ENCODE measurements around the gene UROC1. TPM values are rescaled to one million over a fixed set of nuclear protein-coding genes. Genes with fewer than 3 reads are reported as not detected.

Gene UROC1
- total and polyA plus RNA-seq, 4 experiments from 2014 or later, result not detected

GRCh38 chr3:126446791-126447190 is 70.8 kb downstream of the UROC1 start:
- Histone ChIP-seq H3K27me3 (ENCODE audit: insufficient read depth, low read length) (no peaks in the 10 kb centered on the region), H3K4me3 (ENCODE audit: low read length in 2 of 2) (no peak overlapping the region), H3K4me1 (ENCODE audit: insufficient read depth, low read length) (no peaks in the 10 kb centered on the region), H3K27ac (ENCODE audit: low read depth, low read length) (no peak overlapping the region), H3K36me3 (ENCODE audit: insufficient read depth, low read length) (peaks cover 10% of the 10 kb centered on the region), H3K9me3 (ENCODE audit: control insufficient read depth in 1 of 2, low read length in 2 of 2) (no peaks in the 10 kb centered on the region)
- no peak for DNase-seq
- ChIA-PET CTCF (ENCODE audit: partially characterized antibody) (no interaction called here), POLR2A (ENCODE audit: partially characterized antibody) (interaction anchor here (1.0 kb wide), 1 partner anchor 28 kb away, joined by 3 read pairs; no protein-coding TSS in a partner anchor)
- Mint-ChIP-seq H3K9me3 (no peaks in the 10 kb centered on the region), H3K27me3 (no peaks in the 10 kb centered on the region), H3K27ac (peak overlapping the region in 2 of 7 donors; percentile 46 to 62), H3K4me3 (no peak overlapping the region), H3K36me3 (peaks cover 15 to 63% of the 10 kb centered on the region in 2 donors), H3K4me1 (peaks cover 0 to 3% (median 0%) of the 10 kb centered on the region in 4 donors)
- intact Hi-C loops (cut with micrococcal nuclease), result no loop called here

GRCh38 chr3:126446301-126446700 is 71.3 kb downstream of the UROC1 start:
- Histone ChIP-seq H3K27me3 (ENCODE audit: insufficient read depth, low read length) (no peaks in the 10 kb centered on the region), H3K9me3 (ENCODE audit: control insufficient read depth in 1 of 2, low read length in 2 of 2) (no peaks in the 10 kb centered on the region), H3K4me1 (ENCODE audit: insufficient read depth, low read length) (no peaks in the 10 kb centered on the region), H3K36me3 (ENCODE audit: insufficient read depth, low read length) (peaks cover 6% of the 10 kb centered on the region), H3K27ac (ENCODE audit: low read depth, low read length) (no peak overlapping the region), H3K4me3 (ENCODE audit: low read length in 2 of 2) (no peak overlapping the region)
- Mint-ChIP-seq H3K4me1 (peaks cover 0 to 3% (median 0%) of the 10 kb centered on the region in 4 donors), H3K27me3 (no peaks in the 10 kb centered on the region), H3K9me3 (no peaks in the 10 kb centered on the region), H3K27ac (peak overlapping the region in 1 of 7 donors; percentile 3), H3K36me3 (peaks cover 12 to 59% of the 10 kb centered on the region in 2 donors), H3K4me3 (no peak overlapping the region)
- DNase-seq, result no peak
- CTCF ChIA-PET (ENCODE audit: partially characterized antibody), result no interaction called here
- POLR2A ChIA-PET (ENCODE audit: partially characterized antibody), result no interaction called here
- intact Hi-C loops (cut with micrococcal nuclease), result no loop called here

- H3K9me3 ChIP-seq (ENCODE audit: control insufficient read depth in 1 of 2, low read length in 2 of 2), result no peaks in the 10 kb centered on the region
- POLR2A ChIA-PET (ENCODE audit: partially characterized antibody), result no interaction called here
- H3K4me1 ChIP-seq (ENCODE audit: insufficient read depth, low read length), result no peaks in the 10 kb centered on the region
- peaks cover 4% of the 10 kb centered on the region for H3K36me3 ChIP-seq (ENCODE audit: insufficient read depth, low read length)
- H3K27ac Mint-ChIP-seq, result peak overlapping the region in 1 of 7 donors; percentile 31
- no peak overlapping the region for H3K4me3 Mint-ChIP-seq
- intact Hi-C loops (cut with micrococcal nuclease), result no loop called here
- H3K27me3 Mint-ChIP-seq, result no peaks in the 10 kb centered on the region
- CTCF ChIA-PET (ENCODE audit: partially characterized antibody), result no interaction called here
- no peak overlapping the region for H3K27ac ChIP-seq (ENCODE audit: low read depth, low read length)
- no peak overlapping the region for H3K4me3 ChIP-seq (ENCODE audit: low read length in 2 of 2)
- no peaks in the 10 kb centered on the region for H3K27me3 ChIP-seq (ENCODE audit: insufficient read depth, low read length)
- DNase-seq, result no peak
- no peaks in the 10 kb centered on the region for H3K9me3 Mint-ChIP-seq
- H3K36me3 Mint-ChIP-seq, result peaks cover 11 to 59% of the 10 kb centered on the region in 2 donors
- H3K4me1 Mint-ChIP-seq, result peaks cover 0 to 3% (median 0%) of the 10 kb centered on the region in 4 donors
These were observed 72.1 kb downstream of the UROC1 start for GRCh38 chr3:126445506-126445905.

GRCh38 chr3:126442856-126443242 is 74.7 kb downstream of the UROC1 start:
- no peaks in the 10 kb centered on the region for H3K4me1 ChIP-seq (ENCODE audit: insufficient read depth, low read length)
- Mint-ChIP-seq H3K4me3 (no peak overlapping the region), H3K4me1 (peaks cover 0 to 3% (median 0%) of the 10 kb centered on the region in 4 donors), H3K9me3 (no peaks in the 10 kb centered on the region), H3K27ac (peak overlapping the region in 1 of 7 donors; percentile 36), H3K36me3 (peaks cover 22 to 62% of the 10 kb centered on the region in 2 donors), H3K27me3 (no peaks in the 10 kb centered on the region)
- H3K4me3 ChIP-seq (ENCODE audit: low read length in 2 of 2), result no peak overlapping the region
- POLR2A ChIA-PET (ENCODE audit: partially characterized antibody), result no interaction called here
- no peaks in the 10 kb centered on the region for H3K9me3 ChIP-seq (ENCODE audit: control insufficient read depth in 1 of 2, low read length in 2 of 2)
- no peaks in the 10 kb centered on the region for H3K27me3 ChIP-seq (ENCODE audit: insufficient read depth, low read length)
- CTCF ChIA-PET (ENCODE audit: partially characterized antibody), result no interaction called here
- peaks cover 15% of the 10 kb centered on the region for H3K36me3 ChIP-seq (ENCODE audit: insufficient read depth, low read length)
- DNase-seq, result no peak
- H3K27ac ChIP-seq (ENCODE audit: low read depth, low read length), result no peak overlapping the region
- intact Hi-C loops (cut with micrococcal nuclease), result no loop called here

- Histone ChIP-seq H3K4me1 (ENCODE audit: insufficient read depth, low read length) (no peaks in the 10 kb centered on the region), H3K27me3 (ENCODE audit: insufficient read depth, low read length) (no peaks in the 10 kb centered on the region), H3K27ac (ENCODE audit: low read depth, low read length) (no peak overlapping the region), H3K4me3 (ENCODE audit: low read length in 2 of 2) (no peak overlapping the region), H3K36me3 (ENCODE audit: insufficient read depth, low read length) (peaks cover 18% of the 10 kb centered on the region), H3K9me3 (ENCODE audit: control insufficient read depth in 1 of 2, low read length in 2 of 2) (no peaks in the 10 kb centered on the region)
- POLR2A ChIA-PET (ENCODE audit: partially characterized antibody), result no interaction called here
- H3K4me1 Mint-ChIP-seq, result peaks cover 0 to 3% (median 0%) of the 10 kb centered on the region in 4 donors
- intact Hi-C loops (cut with micrococcal nuclease), result no loop called here
- H3K27me3 Mint-ChIP-seq, result no peaks in the 10 kb centered on the region
- no peak overlapping the region for H3K27ac Mint-ChIP-seq
- H3K4me3 Mint-ChIP-seq, result no peak overlapping the region
- H3K9me3 Mint-ChIP-seq, result no peaks in the 10 kb centered on the region
- peaks cover 28 to 63% of the 10 kb centered on the region in 2 donors for H3K36me3 Mint-ChIP-seq
- no peak for DNase-seq
- CTCF ChIA-PET (ENCODE audit: partially characterized antibody), result no interaction called here
These were observed 75.3 kb downstream of the UROC1 start for GRCh38 chr3:126442094-126442855.

GRCh38 chr3:126441256-126441880 is 76.2 kb downstream of the UROC1 start:
- no peak for DNase-seq
- peak overlapping the region in 1 of 7 donors; percentile 52 for H3K27ac Mint-ChIP-seq
- H3K4me1 Mint-ChIP-seq, result no peaks in the 10 kb centered on the region

GRCh38 chr3:126440709-126440995 is 76.9 kb downstream of the UROC1 start:
- POLR2A ChIA-PET (ENCODE audit: partially characterized antibody), result no interaction called here
- Histone ChIP-seq H3K4me1 (ENCODE audit: insufficient read depth, low read length) (no peaks in the 10 kb centered on the region), H3K36me3 (ENCODE audit: insufficient read depth, low read length) (peaks cover 28% of the 10 kb centered on the region), H3K27ac (ENCODE audit: low read depth, low read length) (no peak overlapping the region), H3K27me3 (ENCODE audit: insufficient read depth, low read length) (no peaks in the 10 kb centered on the region), H3K9me3 (ENCODE audit: control insufficient read depth in 1 of 2, low read length in 2 of 2) (no peaks in the 10 kb centered on the region), H3K4me3 (ENCODE audit: low read length in 2 of 2) (no peak overlapping the region)
- no peak overlapping the region for H3K27ac Mint-ChIP-seq
- no peak for DNase-seq
- H3K36me3 Mint-ChIP-seq, result peaks cover 39 to 66% of the 10 kb centered on the region in 2 donors
- intact Hi-C loops (cut with micrococcal nuclease), result no loop called here
- H3K27me3 Mint-ChIP-seq, result no peaks in the 10 kb centered on the region
- H3K9me3 Mint-ChIP-seq, result no peaks in the 10 kb centered on the region
- no peaks in the 10 kb centered on the region for H3K4me1 Mint-ChIP-seq
- no peak overlapping the region for H3K4me3 Mint-ChIP-seq
- CTCF ChIA-PET (ENCODE audit: partially characterized antibody), result no interaction called here

More at GRCh38 chr3:126441256-126441880, 76.2 kb downstream of the UROC1 start:
- H3K27me3 ChIP-seq (ENCODE audit: insufficient read depth, low read length), result no peaks in the 10 kb centered on the region
- no peak overlapping the region for H3K4me3 ChIP-seq (ENCODE audit: low read length in 2 of 2)
- no peak overlapping the region for H3K27ac ChIP-seq (ENCODE audit: low read depth, low read length)
- H3K9me3 ChIP-seq (ENCODE audit: control insufficient read depth in 1 of 2, low read length in 2 of 2), result no peaks in the 10 kb centered on the region
- H3K9me3 Mint-ChIP-seq, result no peaks in the 10 kb centered on the region
- no peak overlapping the region for H3K4me3 Mint-ChIP-seq
- intact Hi-C loops (cut with micrococcal nuclease), result no loop called here
- H3K4me1 ChIP-seq (ENCODE audit: insufficient read depth, low read length), result no peaks in the 10 kb centered on the region
- peaks cover 37 to 67% of the 10 kb centered on the region in 2 donors for H3K36me3 Mint-ChIP-seq
- H3K27me3 Mint-ChIP-seq, result no peaks in the 10 kb centered on the region
- H3K36me3 ChIP-seq (ENCODE audit: insufficient read depth, low read length), result peaks cover 26% of the 10 kb centered on the region
- POLR2A ChIA-PET (ENCODE audit: partially characterized antibody), result no interaction called here
- CTCF ChIA-PET (ENCODE audit: partially characterized antibody), result no interaction called here

All from CD4-positive, alpha-beta memory T cell (primary cell).